GM13977 (cell line): Measurements from ENCODE around the gene LDLRAD4.

Experiments
- DNase-seq: peaks from one replicate; pipeline ENCODE4 v3.0.0; 2012; ENCODE audit warnings: low spot score
- in situ Hi-C: fragments of 300-500 bp; cut with MboI; formaldehyde crosslinking; loops from one replicate; pipeline ENCODE4 v1.12.0; 2022; ENCODE audit warnings: low sequenced_read_pairs, low pct_unique_long_range_greater_than_20kb, mixed read lengths, inconsistent platforms; ENCODE audit not compliant: unreplicated experiment
- TF ChIP-seq, protein P1 (sequence below): IDR thresholded peaks from 2 replicates; pipeline ENCODE4 v1.5.1; 2012; ENCODE audit warnings: mild to moderate bottlenecking, control low read depth; ENCODE audit not compliant: insufficient read depth; ENCODE audit errors: extremely low read depth, missing control alignments

Gene LDLRAD4

GRCh38 chr18:13477147-13477683 lies 258.7 kb downstream of the LDLRAD4 start:
- DNase-seq: no peak
- TF ChIP-seq, protein P1, sequence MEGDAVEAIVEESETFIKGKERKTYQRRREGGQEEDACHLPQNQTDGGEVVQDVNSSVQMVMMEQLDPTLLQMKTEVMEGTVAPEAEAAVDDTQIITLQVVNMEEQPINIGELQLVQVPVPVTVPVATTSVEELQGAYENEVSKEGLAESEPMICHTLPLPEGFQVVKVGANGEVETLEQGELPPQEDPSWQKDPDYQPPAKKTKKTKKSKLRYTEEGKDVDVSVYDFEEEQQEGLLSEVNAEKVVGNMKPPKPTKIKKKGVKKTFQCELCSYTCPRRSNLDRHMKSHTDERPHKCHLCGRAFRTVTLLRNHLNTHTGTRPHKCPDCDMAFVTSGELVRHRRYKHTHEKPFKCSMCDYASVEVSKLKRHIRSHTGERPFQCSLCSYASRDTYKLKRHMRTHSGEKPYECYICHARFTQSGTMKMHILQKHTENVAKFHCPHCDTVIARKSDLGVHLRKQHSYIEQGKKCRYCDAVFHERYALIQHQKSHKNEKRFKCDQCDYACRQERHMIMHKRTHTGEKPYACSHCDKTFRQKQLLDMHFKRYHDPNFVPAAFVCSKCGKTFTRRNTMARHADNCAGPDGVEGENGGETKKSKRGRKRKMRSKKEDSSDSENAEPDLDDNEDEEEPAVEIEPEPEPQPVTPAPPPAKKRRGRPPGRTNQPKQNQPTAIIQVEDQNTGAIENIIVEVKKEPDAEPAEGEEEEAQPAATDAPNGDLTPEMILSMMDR: no peak
- in situ Hi-C loops: no loop called here

DNA sequence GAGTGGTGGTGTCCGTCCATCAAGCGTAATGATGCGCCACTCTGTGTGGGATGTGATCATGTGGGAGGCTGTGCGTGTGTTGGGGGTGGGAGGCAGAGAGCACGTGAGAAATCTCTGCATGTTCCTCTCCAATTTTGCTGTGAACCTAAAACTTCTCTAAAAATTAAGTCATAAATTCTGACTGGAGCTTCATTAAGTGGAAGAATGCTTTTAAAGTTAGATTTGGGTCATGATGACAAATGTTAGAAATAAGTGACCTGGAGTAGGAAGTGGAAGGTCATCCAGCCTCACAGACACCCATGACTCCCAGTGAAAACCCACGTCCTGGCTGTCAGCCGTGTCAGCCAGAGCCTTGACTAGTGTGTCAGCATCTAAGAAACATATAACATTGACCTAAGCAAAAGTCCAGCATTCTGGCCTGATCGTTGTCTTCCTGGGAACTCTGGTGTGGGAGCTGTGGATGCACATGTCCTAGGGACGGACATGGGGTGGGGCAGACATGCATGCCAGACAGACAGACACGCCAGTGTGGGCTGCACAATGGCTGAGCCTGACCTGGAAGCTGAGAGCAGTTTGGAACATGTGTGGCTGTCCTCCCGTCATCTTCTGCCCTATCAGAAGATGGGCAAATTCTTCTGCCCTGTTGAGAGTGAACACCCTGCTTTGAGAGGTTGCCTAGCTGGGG lies 262.2 kb downstream of the LDLRAD4 start:
- TF ChIP-seq, protein P1: no peak
- DNase-seq: no peak
- in situ Hi-C loops: no loop called here

DNA sequence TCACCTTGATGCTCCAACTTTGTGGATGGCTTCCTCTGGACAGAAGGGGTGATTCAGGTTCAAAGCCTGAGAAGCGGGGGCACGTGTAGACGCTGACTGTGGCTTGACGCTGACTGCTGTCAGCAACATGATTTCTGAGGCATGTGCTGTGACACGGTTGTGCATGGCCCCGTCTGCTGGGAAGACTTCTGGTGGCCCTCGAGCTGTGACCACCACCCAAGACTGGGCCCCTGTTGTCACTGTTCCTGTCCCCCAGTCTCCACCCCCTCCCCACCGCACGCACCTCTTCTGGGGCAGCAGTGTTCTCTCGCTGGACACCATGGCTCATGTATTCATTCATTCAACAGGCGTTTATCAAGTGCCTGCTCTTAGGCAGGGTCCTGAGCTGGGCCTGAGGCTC lies 262.8 kb downstream of the LDLRAD4 start:
- DNase-seq: no peak
- TF ChIP-seq, protein P1: no peak
- in situ Hi-C loops: no loop called here

GRCh38 chr18:13481820-13482617 lies 263.5 kb downstream of the LDLRAD4 start:
- peak; percentile 68 for DNase-seq
- in situ Hi-C loops: no loop called here

DNA sequence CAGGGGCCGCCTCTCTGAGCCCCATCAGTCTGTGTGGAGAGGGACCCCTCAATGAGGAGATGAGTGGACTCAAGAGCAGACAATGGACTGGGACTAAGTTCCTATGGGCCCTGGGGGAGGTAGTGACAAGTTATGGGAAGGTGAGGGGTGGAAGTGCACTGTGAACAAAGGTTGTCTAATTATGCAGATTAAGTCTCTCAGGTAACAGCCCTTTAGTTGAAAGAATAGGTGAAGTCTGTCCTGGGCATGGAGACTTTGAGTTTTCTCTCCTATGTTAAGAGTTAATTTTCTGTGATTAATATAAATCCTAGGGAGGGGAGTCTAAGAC lies 264.0 kb downstream of the LDLRAD4 start:
- in situ Hi-C loops: no loop called here
- TF ChIP-seq, protein P1: no peak
- DNase-seq: no peak

More at GRCh38 chr18:13481820-13482617, 263.5 kb downstream of the LDLRAD4 start:
- TF ChIP-seq, protein P1: no peak

GRCh38 chr18:13483316-13484270 lies 265.0 kb downstream of the LDLRAD4 start:
- TF ChIP-seq, protein P1: no peak
- DNase-seq: no peak
- in situ Hi-C loops: no loop called here
